CD14-positive monocyte (primary cell): ENCODE measurements around the gene GATA5. TPM values are rescaled to one million over a fixed set of nuclear protein-coding genes. Genes with fewer than 3 reads are reported as not detected.

Source experiments
- DNase-seq, 3 donors: peaks; one replicate each; pipeline ENCODE4 v3.0.0-alpha.2; 2011 to 2022
- H2AFZ ChIP-seq: 2 replicates; pipeline ENCODE4 v1.6.0; 2012; ENCODE audit warnings: mild to moderate bottlenecking, low read depth, low read length, inconsistent platforms; ENCODE audit not compliant: insufficient read depth, poor library complexity, severe bottlenecking
- H3K27ac ChIP-seq, 2 donors: 1 replicate in 1 of 2; 2 replicates in 1 of 2; pipeline ENCODE4 v1.5.1; 2012 to 2013; ENCODE audit warnings: low read length in 2 of 2, control low read depth in 1 of 2, inconsistent platforms in 1 of 2, low read depth in 1 of 2, mild to moderate bottlenecking in 1 of 2
- H3K27me3 ChIP-seq, 2 donors: one replicate each; pipeline versions ENCODE4 v1.6.0 to v1.6.1; 2011 to 2013; ENCODE audit warnings: low read length in 2 of 2; ENCODE audit not compliant: control insufficient read depth in 2 of 2, insufficient read depth in 2 of 2
- H3K36me3 ChIP-seq, 2 donors: replicated peaks in 1 of 2; 1 replicate in 1 of 2; 2 replicates in 1 of 2; pipeline versions ENCODE4 v1.5.1 to v1.6.1; 2012 to 2013; ENCODE audit warnings: low read length in 2 of 2, control low read depth in 1 of 2, inconsistent platforms in 1 of 2, mild to moderate bottlenecking in 1 of 2; ENCODE audit not compliant: insufficient read depth in 2 of 2, control insufficient read depth in 1 of 2
- H3K4me1 ChIP-seq, 2 donors: 1 replicate in 1 of 2; 2 replicates in 1 of 2; pipeline versions ENCODE4 v1.5.1 to v1.6.1; 2012 to 2013; ENCODE audit warnings: low read length in 2 of 2, control low read depth in 1 of 2, inconsistent platforms in 1 of 2, mild to moderate bottlenecking in 1 of 2, moderate library complexity in 1 of 2; ENCODE audit not compliant: insufficient read depth in 2 of 2, control insufficient read depth in 1 of 2
- H3K4me2 ChIP-seq: replicated peaks from 2 replicates; pipeline ENCODE3; 2012; ENCODE audit warnings: low read length, moderate library complexity, mild to moderate bottlenecking; ENCODE audit not compliant: poor library complexity, severe bottlenecking; ENCODE audit errors: extremely low read depth
- H3K4me3 ChIP-seq, 3 experiments: fragments of 200-600 bp in 1 of 3; sonication (generic) in 1 of 3; replicated peaks in 1 of 3; 1 replicate in 2 of 3; 2 replicates in 1 of 3; pipeline ENCODE4 v1.5.1; 2011 to 2013; ENCODE audit warnings: low read length in 3 of 3, mild to moderate bottlenecking in 3 of 3, control low read depth in 2 of 3, low read depth in 2 of 3, inconsistent platforms in 1 of 3, moderate library complexity in 1 of 3
- H3K79me2 ChIP-seq: 2 replicates; pipeline ENCODE4 v1.6.0; 2012; ENCODE audit warnings: mild to moderate bottlenecking, control low read depth, inconsistent platforms, low read length, moderate library complexity; ENCODE audit not compliant: insufficient read depth
- H3K9ac ChIP-seq: 2 replicates; pipeline ENCODE4 v1.6.0; 2017; ENCODE audit warnings: low read length, mild to moderate bottlenecking; ENCODE audit not compliant: insufficient read depth, poor library complexity, severe bottlenecking
- H3K9me3 ChIP-seq, 2 donors: replicated peaks in 1 of 2; 1 replicate in 1 of 2; 2 replicates in 1 of 2; pipeline versions ENCODE4 v1.5.1 to v1.6.1; 2012 to 2013; ENCODE audit warnings: low read length in 2 of 2, control low read depth in 1 of 2; ENCODE audit not compliant: control insufficient read depth in 1 of 2, insufficient read depth in 1 of 2
- H4K20me1 ChIP-seq: 2 replicates; pipeline ENCODE4 v1.6.0; 2012; ENCODE audit warnings: mild to moderate bottlenecking, low read length, control low read depth, moderate library complexity; ENCODE audit not compliant: insufficient read depth
- H3K27ac Mint-ChIP-seq, 7 donors: one replicate each; pipeline ENCODE4 v1.8.0; 2020; ENCODE audit warnings: mild to moderate bottlenecking in 7 of 7, mixed read lengths in 7 of 7, moderate library complexity in 6 of 7, inconsistent platforms in 2 of 7
- H3K27me3 Mint-ChIP-seq, 3 donors: one replicate each; pipeline ENCODE4 v1.8.0; 2021 to 2022; ENCODE audit warnings: low read depth in 3 of 3, mild to moderate bottlenecking in 3 of 3, mixed read lengths in 3 of 3, moderate library complexity in 3 of 3, inconsistent platforms in 1 of 3
- H3K36me3 Mint-ChIP-seq, 2 donors: one replicate each; pipeline ENCODE4 v1.8.0; 2020; ENCODE audit warnings: mixed read lengths in 2 of 2, inconsistent platforms in 1 of 2, mild to moderate bottlenecking in 1 of 2
- H3K4me1 Mint-ChIP-seq: one replicate; pipeline ENCODE4 v1.8.0; 2020; ENCODE audit warnings: mild to moderate bottlenecking, mixed read lengths
- H3K4me3 Mint-ChIP-seq, 2 donors: one replicate each; pipeline ENCODE4 v1.8.0; 2020; ENCODE audit warnings: mild to moderate bottlenecking in 2 of 2, mixed read lengths in 2 of 2, moderate library complexity in 1 of 2
- H3K9me3 Mint-ChIP-seq, 7 donors: one replicate each; pipeline ENCODE4 v1.8.0; 2020 to 2022; ENCODE audit warnings: mixed read lengths in 7 of 7, mild to moderate bottlenecking in 6 of 7, moderate library complexity in 6 of 7, inconsistent platforms in 2 of 7
- WGBS: methylation state at CpG from one replicate; pipeline ENCODE4 v1.1.5; 2013; ENCODE audit warnings: missing lambda C conversion rate; ENCODE audit not compliant: insufficient coverage; 5-methylcytosine and 5-hydroxymethylcytosine counted together
- intact Hi-C, 2 donors: fragments of 100-400 bp; cut with micrococcal nuclease; formaldehyde crosslinking; loops; one replicate each; pipeline versions ENCODE4 v1.15.0 to v1.15.1; 2023
- polyA plus RNA-seq, 3 donors: library from polyadenylated mRNA; depleted of rRNA in 1 of 3; unstranded in 2 of 3; stranded (reverse) in 1 of 3; fragments of 300-500 nt in 2 of 3; fragments of >200 nt in 1 of 3; fragmentation: Illumina TruSeq in 2 of 3; gene quantifications; 1 replicate in 2 of 3; 2 replicates in 1 of 3; pipeline ENCODE4 v1.2.3, GENCODE V29; 2012 to 2021
- TF ChIP-seq, protein P1 (sequence below): fragments of 200-600 bp; IDR thresholded peaks from one replicate; pipeline ENCODE4 v1.8.0; 2022; ENCODE audit warnings: antibody characterized with exemption, mild to moderate bottlenecking

Gene GATA5
- polyA plus RNA-seq, 3 donors: not detected

DNA sequence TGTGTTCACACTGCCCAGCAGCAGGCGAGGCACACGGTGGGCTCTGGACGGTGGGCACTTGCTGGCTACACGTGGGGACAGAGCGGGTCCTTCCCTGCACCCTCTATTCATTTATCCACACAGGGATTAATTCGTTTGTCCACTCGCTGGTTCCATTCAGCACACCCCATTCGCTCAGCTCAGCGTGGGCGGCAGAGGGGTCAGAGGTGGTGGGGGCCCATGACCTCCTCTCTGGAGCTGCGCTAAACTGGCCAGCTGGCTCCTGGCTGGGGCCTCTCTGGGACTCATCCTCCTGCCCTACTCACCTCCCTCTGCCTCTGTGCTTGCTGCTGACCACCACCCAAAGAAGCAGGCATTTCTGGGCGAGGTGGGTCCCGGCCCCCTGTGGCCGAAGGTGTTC lies 27.0 kb downstream of the GATA5 start:
- H3K4me1 Mint-ChIP-seq: no peaks in the 10 kb centered on the region
- DNase-seq: no peak
- H3K27ac Mint-ChIP-seq: peak overlapping the region in 1 of 7 donors; percentile 74
- WGBS: 86% methylated on average over 8 of the region's 14 CpGs
- H3K4me1 ChIP-seq: no peaks in the 10 kb centered on the region
- no peaks in the 10 kb centered on the region for H4K20me1 ChIP-seq
- no peak overlapping the region for H3K4me3 ChIP-seq
- peaks cover 1 to 10% (median 2%) of the 10 kb centered on the region in 3 donors for H3K27me3 Mint-ChIP-seq
- no peaks in the 10 kb centered on the region for H3K36me3 Mint-ChIP-seq
- TF ChIP-seq, protein P1, sequence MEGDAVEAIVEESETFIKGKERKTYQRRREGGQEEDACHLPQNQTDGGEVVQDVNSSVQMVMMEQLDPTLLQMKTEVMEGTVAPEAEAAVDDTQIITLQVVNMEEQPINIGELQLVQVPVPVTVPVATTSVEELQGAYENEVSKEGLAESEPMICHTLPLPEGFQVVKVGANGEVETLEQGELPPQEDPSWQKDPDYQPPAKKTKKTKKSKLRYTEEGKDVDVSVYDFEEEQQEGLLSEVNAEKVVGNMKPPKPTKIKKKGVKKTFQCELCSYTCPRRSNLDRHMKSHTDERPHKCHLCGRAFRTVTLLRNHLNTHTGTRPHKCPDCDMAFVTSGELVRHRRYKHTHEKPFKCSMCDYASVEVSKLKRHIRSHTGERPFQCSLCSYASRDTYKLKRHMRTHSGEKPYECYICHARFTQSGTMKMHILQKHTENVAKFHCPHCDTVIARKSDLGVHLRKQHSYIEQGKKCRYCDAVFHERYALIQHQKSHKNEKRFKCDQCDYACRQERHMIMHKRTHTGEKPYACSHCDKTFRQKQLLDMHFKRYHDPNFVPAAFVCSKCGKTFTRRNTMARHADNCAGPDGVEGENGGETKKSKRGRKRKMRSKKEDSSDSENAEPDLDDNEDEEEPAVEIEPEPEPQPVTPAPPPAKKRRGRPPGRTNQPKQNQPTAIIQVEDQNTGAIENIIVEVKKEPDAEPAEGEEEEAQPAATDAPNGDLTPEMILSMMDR: no peak
- no peaks in the 10 kb centered on the region for H3K9me3 ChIP-seq
- no peak overlapping the region for H3K4me3 Mint-ChIP-seq
- H3K27ac ChIP-seq: no peak overlapping the region
- H3K27me3 ChIP-seq: no peaks in the 10 kb centered on the region
- no peak overlapping the region for H3K4me2 ChIP-seq
- H3K9ac ChIP-seq: no peak overlapping the region
- peaks cover 0 to 2% (median 0%) of the 10 kb centered on the region in 7 donors for H3K9me3 Mint-ChIP-seq
- no peaks in the 10 kb centered on the region for H3K79me2 ChIP-seq
- intact Hi-C loops: no loop called here
- no peaks in the 10 kb centered on the region for H3K36me3 ChIP-seq
- no peak overlapping the region for H2AFZ ChIP-seq

DNA sequence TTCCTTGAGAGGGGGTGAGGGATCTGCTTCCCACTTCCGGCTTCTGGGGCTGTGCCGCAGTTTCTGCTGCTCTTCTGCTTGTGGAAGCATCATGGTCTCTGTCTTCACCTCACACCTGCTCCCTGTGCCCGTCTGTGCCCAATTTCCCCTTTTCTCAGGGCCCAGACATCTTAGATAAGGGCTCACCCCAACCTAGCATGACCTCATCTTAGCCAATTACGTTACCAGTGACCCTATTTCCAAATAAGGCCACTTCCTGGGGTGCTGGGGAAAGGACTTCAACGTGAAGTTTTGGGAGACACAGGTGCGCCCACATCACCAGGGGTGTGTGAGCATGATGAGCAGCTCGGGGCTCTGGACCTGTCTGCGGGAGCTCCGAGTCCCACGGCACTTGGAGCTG lies 27.8 kb downstream of the GATA5 start:
- peaks cover 1 to 10% (median 2%) of the 10 kb centered on the region in 3 donors for H3K27me3 Mint-ChIP-seq
- no peak for DNase-seq
- no peaks in the 10 kb centered on the region for H3K4me1 ChIP-seq
- no peak overlapping the region for H3K27ac Mint-ChIP-seq
- TF ChIP-seq, protein P1: no peak
- no peaks in the 10 kb centered on the region for H3K4me1 Mint-ChIP-seq
- WGBS: 64% methylated on average over 8 of the region's 10 CpGs
- no peaks in the 10 kb centered on the region for H3K36me3 ChIP-seq
- H3K4me3 Mint-ChIP-seq: no peak overlapping the region
- H3K9me3 Mint-ChIP-seq: peaks cover 0 to 2% (median 0%) of the 10 kb centered on the region in 7 donors
- no peaks in the 10 kb centered on the region for H3K79me2 ChIP-seq
- no peaks in the 10 kb centered on the region for H4K20me1 ChIP-seq
- H3K4me3 ChIP-seq: no peak overlapping the region
- intact Hi-C loops: no loop called here
- H3K9me3 ChIP-seq: no peaks in the 10 kb centered on the region
- H2AFZ ChIP-seq: no peak overlapping the region
- no peak overlapping the region for H3K27ac ChIP-seq
- no peak overlapping the region for H3K9ac ChIP-seq
- H3K36me3 Mint-ChIP-seq: no peaks in the 10 kb centered on the region
- no peak overlapping the region for H3K4me2 ChIP-seq
- no peaks in the 10 kb centered on the region for H3K27me3 ChIP-seq
